Gastroesophageal sphincter (tissue), 4 donors: ENCODE measurements around the gene ZNF282. TPM values are rescaled to one million over a fixed set of nuclear protein-coding genes. Genes with fewer than 3 reads are reported as not detected.

ENCODE experiments used
- ATAC-seq: fragments of 150-250 bp; one replicate; pipeline ENCODE4 v1.9.1; 2016; ENCODE audit warnings: mild to moderate bottlenecking, moderate library complexity
- H3K27ac ChIP-seq, 4 donors: fragments of 200-600 bp; sonication (generic) in 3 of 4; 1 replicate in 3 of 4; 2 replicates in 1 of 4; pipeline ENCODE4 v1.5.1; 2016 to 2019
- H3K27me3 ChIP-seq: fragments of 200-600 bp; sonication (generic); one replicate; pipeline ENCODE4 v1.5.1; 2019
- H3K36me3 ChIP-seq, 2 donors: fragments of 200-600 bp; sonication (generic); one replicate each; pipeline ENCODE4 v1.5.1; 2019; ENCODE audit warnings: control low read depth in 1 of 2
- H3K4me1 ChIP-seq, 3 donors: fragments of 200-600 bp; sonication (generic); 1 replicate in 2 of 3; 2 replicates in 1 of 3; pipeline ENCODE4 v1.5.1; 2016 to 2019; ENCODE audit warnings: control low read depth in 2 of 3
- H3K4me3 ChIP-seq, 2 donors: fragments of 200-600 bp; sonication (generic); one replicate each; pipeline ENCODE4 v1.5.1; 2019; ENCODE audit warnings: mild to moderate bottlenecking in 1 of 2, moderate library complexity in 1 of 2
- H3K9me3 ChIP-seq, 3 donors: fragments of 200-600 bp; sonication (generic); one replicate each; pipeline ENCODE4 v1.5.1; 2017 to 2019; ENCODE audit warnings: control low read depth in 2 of 3
- CTCF ChIP-seq, 4 experiments: fragments of 200-600 bp in 2 of 4; fragments of 450-650 bp in 2 of 4; sonication (generic) in 1 of 4; IDR thresholded peaks; one replicate each; pipeline ENCODE4 v1.5.1; 2017 to 2019; ENCODE audit warnings: antibody characterized with exemption in 4 of 4, mild to moderate bottlenecking in 2 of 4, moderate library complexity in 2 of 4
- EP300 ChIP-seq: sonication (generic); formaldehyde crosslinking; IDR thresholded peaks from one replicate; pipeline ENCODE4 v1.6.1; 2017; ENCODE audit warnings: antibody characterized with exemption, mild to moderate bottlenecking
- POLR2A ChIP-seq, 2 donors: fragments of 450-650 bp; IDR thresholded peaks; one replicate each; pipeline ENCODE4 v1.6.1; 2017; ENCODE audit warnings: antibody characterized with exemption in 2 of 2, mild to moderate bottlenecking in 2 of 2, moderate library complexity in 1 of 2
- POLR2AphosphoS5 ChIP-seq: sonication (generic); formaldehyde crosslinking; IDR thresholded peaks from one replicate; pipeline ENCODE4 v1.6.1; 2017; ENCODE audit warnings: antibody characterized with exemption
- WGBS, 2 donors: methylation state at CpG; one replicate each; pipeline ENCODE4 v1.1.5; 2018; ENCODE audit warnings: low coverage in 1 of 2; 5-methylcytosine and 5-hydroxymethylcytosine counted together
- total RNA-seq, 4 donors: library from RNA; depleted of rRNA; stranded (reverse); fragments of >200 nt; gene quantifications; one replicate each; pipeline ENCODE4 v1.1.0, GENCODE V29; 2016

ZNF282 gene
- total RNA-seq, 4 donors from 2014 or later = 15.9 to 26.3 (median 18.7) TPM

DNA sequence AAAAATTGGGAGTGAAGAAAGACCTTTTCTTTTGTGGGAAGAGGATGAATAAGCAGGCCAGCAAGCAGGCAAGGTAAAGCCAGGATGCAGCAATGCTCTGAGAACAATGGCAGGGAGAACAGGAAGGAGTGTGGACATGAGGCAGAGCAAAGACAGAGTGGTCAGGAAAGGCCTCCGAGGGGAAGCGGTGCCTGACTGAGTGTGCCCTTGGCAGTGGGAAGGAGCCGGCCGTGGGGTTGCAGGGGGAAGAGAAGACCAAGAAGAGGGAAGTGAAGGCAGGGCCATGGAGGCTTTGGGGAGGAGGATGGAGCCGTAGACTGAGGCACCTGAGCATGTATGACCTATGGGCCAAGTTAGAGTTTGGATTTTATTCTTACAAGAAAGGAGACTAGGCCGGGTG lies 22.2 kb downstream of the ZNF282 start:
- TF ChIP-seq EP300 (no peak), CTCF (IDR thresholded peaks at IDR 0.05) (no peak), POLR2AphosphoS5 (no peak), POLR2A (IDR thresholded peaks at IDR 0.05) (no peak)
- WGBS, 2 donors = 89% methylated on average over 6 of the region's 6 CpGs; no CpG with 5 or more reads in 1 of the 2 donors
- Histone ChIP-seq H3K27ac (no peak overlapping the region), H3K27me3 (no peaks in the 10 kb centered on the region), H3K9me3 (no peaks in the 10 kb centered on the region), H3K4me1 (no peaks in the 10 kb centered on the region), H3K36me3 (peaks cover 0 to 100% of the 10 kb centered on the region in 2 donors), H3K4me3 (no peak overlapping the region)
- ATAC-seq = no peak

- TF ChIP-seq CTCF (IDR thresholded peaks at IDR 0.05) = no peak
- TF ChIP-seq POLR2A (IDR thresholded peaks at IDR 0.05) = no peak
- no peak for TF ChIP-seq POLR2AphosphoS5
- no peak for TF ChIP-seq EP300
- 72 to 79% methylated on average over 4 to 8 of the region's 10 CpGs for WGBS, 2 donors
- no peak overlapping the region for H3K4me3 ChIP-seq
- H3K27me3 ChIP-seq = no peaks in the 10 kb centered on the region
- no peak for ATAC-seq
- H3K4me1 ChIP-seq = no peaks in the 10 kb centered on the region
- H3K27ac ChIP-seq = no peak overlapping the region
- no peaks in the 10 kb centered on the region for H3K9me3 ChIP-seq
- peaks cover 0 to 100% of the 10 kb centered on the region in 2 donors for H3K36me3 ChIP-seq
Measured at GRCh38 chr7:149218469-149219420, 23.4 kb downstream of the ZNF282 start.

GRCh38 chr7:149220534-149220933 lies 25.2 kb downstream of the ZNF282 start:
- peaks cover 0 to 100% of the 10 kb centered on the region in 2 donors for H3K36me3 ChIP-seq
- H3K27ac ChIP-seq = no peak overlapping the region
- ATAC-seq = no peak
- no peaks in the 10 kb centered on the region for H3K9me3 ChIP-seq
- 60 to 73% methylated on average over 4 to 6 of the region's 6 CpGs for WGBS, 2 donors
- no peak for TF ChIP-seq EP300
- no peaks in the 10 kb centered on the region for H3K27me3 ChIP-seq
- H3K4me3 ChIP-seq = no peak overlapping the region
- H3K4me1 ChIP-seq = no peaks in the 10 kb centered on the region

- WGBS, 2 donors = 100% methylated on average over 1 of the region's 8 CpGs; no CpG with 5 or more reads in 1 of the 2 donors
- H3K36me3 ChIP-seq = peaks cover 0 to 80% of the 10 kb centered on the region in 2 donors
- no peak for ATAC-seq
Measured at GRCh38 chr7:149223176-149223575, 27.8 kb downstream of the ZNF282 start.

GRCh38 chr7:149223761-149224160 lies 28.4 kb downstream of the ZNF282 start:
- Histone ChIP-seq H3K9me3 (no peaks in the 10 kb centered on the region), H3K27me3 (no peaks in the 10 kb centered on the region), H3K27ac (no peak overlapping the region), H3K36me3 (peaks cover 0 to 74% of the 10 kb centered on the region in 2 donors), H3K4me3 (no peak overlapping the region), H3K4me1 (no peaks in the 10 kb centered on the region)
- no peak for TF ChIP-seq POLR2AphosphoS5
- 100% methylated on average over 1 of the region's 39 CpGs; no CpG with 5 or more reads in 1 of the 2 donors for WGBS, 2 donors
- no peak for ATAC-seq

More at GRCh38 chr7:149223176-149223575, 27.8 kb downstream of the ZNF282 start:
- Histone ChIP-seq H3K27ac (no peak overlapping the region), H3K4me3 (no peak overlapping the region), H3K27me3 (no peaks in the 10 kb centered on the region), H3K4me1 (no peaks in the 10 kb centered on the region), H3K9me3 (no peaks in the 10 kb centered on the region)
- TF ChIP-seq POLR2AphosphoS5 (no peak), CTCF (IDR thresholded peaks at IDR 0.05) (no peak), EP300 (no peak), POLR2A (IDR thresholded peaks at IDR 0.05) (no peak)

DNA sequence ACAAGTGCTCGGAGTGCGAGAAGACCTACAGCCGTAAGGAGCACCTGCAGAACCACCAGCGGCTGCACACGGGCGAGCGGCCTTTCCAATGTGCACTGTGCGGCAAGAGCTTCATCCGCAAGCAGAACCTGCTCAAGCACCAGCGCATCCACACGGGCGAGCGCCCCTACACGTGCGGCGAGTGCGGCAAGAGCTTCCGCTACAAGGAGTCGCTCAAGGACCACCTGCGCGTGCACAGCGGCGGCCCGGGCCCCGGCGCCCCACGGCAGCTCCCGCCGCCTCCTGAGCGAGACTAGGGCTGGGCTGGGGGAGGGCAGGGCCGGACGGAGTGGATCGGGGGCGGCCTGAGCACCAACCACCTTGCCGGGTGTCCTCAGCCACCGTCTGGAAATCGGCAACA lies 29.0 kb downstream of the ZNF282 start:
- H3K4me3 ChIP-seq = no peak overlapping the region
- peaks cover 0 to 68% of the 10 kb centered on the region in 2 donors for H3K36me3 ChIP-seq
- no peaks in the 10 kb centered on the region for H3K27me3 ChIP-seq
- WGBS, 2 donors = no CpG with 5 or more reads among the region's 37 CpGs
- no peak overlapping the region for H3K27ac ChIP-seq
- H3K9me3 ChIP-seq = no peaks in the 10 kb centered on the region
- TF ChIP-seq CTCF (IDR thresholded peaks at IDR 0.05) = no peak
- TF ChIP-seq POLR2AphosphoS5 = no peak
- TF ChIP-seq EP300 = no peak
- TF ChIP-seq POLR2A (IDR thresholded peaks at IDR 0.05) = no peak
- no peaks in the 10 kb centered on the region for H3K4me1 ChIP-seq
- ATAC-seq = no peak
